B cell (primary cell): Measurements from ENCODE around the gene TTLL8. TPM values are rescaled to one million over a fixed set of nuclear protein-coding genes. Genes with fewer than 3 reads are reported as not detected.
"Not testable (repeated sequence)": the region's sequence is repeated elsewhere in the genome, so short reads cannot be mapped to it uniquely, and the experiment has no call there.

ENCODE experiments used
- ATAC-seq: fragments of 200-7000 bp; cut with Tn5 transposase; one replicate; pipeline ENCODE4 v1.10.0; 2021; ENCODE audit warnings: low read depth, mild to moderate bottlenecking, moderate number of reproducible peaks, moderate library complexity
- CTCF ChIA-PET: fragments of 350-600 bp; sonication (Branson Sonifier 250); formaldehyde crosslinking; loops from one replicate; lab custom pipeline; 2021; ENCODE audit warnings: antibody characterized with exemption, inconsistent platforms; lab: Charles Lee
- POLR2A ChIA-PET: fragments of 350-600 bp; sonication (Branson Sonifier 250); formaldehyde crosslinking; loops from one replicate; lab custom pipeline; 2021; ENCODE audit warnings: antibody characterized with exemption; lab: Charles Lee
- DNase-seq: peaks from one replicate; pipeline ENCODE4 v3.0.0; 2013
- H2AFZ ChIP-seq: 2 replicates; pipeline ENCODE4 v1.6.1; 2012; ENCODE audit warnings: mild to moderate bottlenecking, low read depth, low read length; ENCODE audit not compliant: insufficient read depth, poor library complexity, severe bottlenecking
- H3K27ac ChIP-seq, 2 donors: 1 replicate in 1 of 2; 2 replicates in 1 of 2; pipeline ENCODE4 v1.5.1; 2012 to 2013; ENCODE audit warnings: low read length in 2 of 2, mild to moderate bottlenecking in 2 of 2, moderate library complexity in 1 of 2
- H3K27me3 ChIP-seq, 4 experiments: fragments of 200-600 bp in 1 of 4; sonication (generic) in 1 of 4; replicated peaks in 1 of 4; 1 replicate in 2 of 4; 2 replicates in 2 of 4; pipeline versions ENCODE4 v1.6.1 to v1.7.0; 2013 to 2016; ENCODE audit warnings: low read length in 3 of 4, mild to moderate bottlenecking in 2 of 4, mixed read lengths in 1 of 4, moderate library complexity in 1 of 4; ENCODE audit not compliant: insufficient read depth in 4 of 4, control insufficient read depth in 3 of 4; ENCODE audit errors: control extremely low read depth in 1 of 4
- H3K36me3 ChIP-seq, 2 experiments: replicated peaks in 1 of 2; 1 replicate in 1 of 2; 2 replicates in 1 of 2; pipeline versions ENCODE4 v1.6.1 to v1.7.1; 2013; ENCODE audit warnings: low read length in 1 of 2; ENCODE audit not compliant: insufficient read depth in 2 of 2, control insufficient read depth in 1 of 2; ENCODE audit errors: control extremely low read depth in 1 of 2, extremely low read depth in 1 of 2
- H3K4me1 ChIP-seq, 2 donors: fragments of 200-600 bp in 1 of 2; sonication (generic) in 1 of 2; 1 replicate in 1 of 2; 2 replicates in 1 of 2; pipeline versions ENCODE4 v1.5.1 to v1.6.1; 2013 to 2017; ENCODE audit warnings: low read length in 2 of 2; ENCODE audit not compliant: control insufficient read depth in 2 of 2, insufficient read depth in 2 of 2
- H3K4me2 ChIP-seq: replicated peaks from 2 replicates; pipeline ENCODE3; 2012; ENCODE audit warnings: mild to moderate bottlenecking, low read depth, low read length; ENCODE audit not compliant: poor library complexity, severe bottlenecking
- H3K4me3 ChIP-seq, 5 experiments: fragments of 200-600 bp in 1 of 5; sonication (generic) in 1 of 5; 1 replicate in 3 of 5; 2 replicates in 2 of 5; pipeline versions ENCODE4 v1.5.1 to v1.7.0; 2011 to 2016; ENCODE audit warnings: low read length in 4 of 5, mild to moderate bottlenecking in 4 of 5, low read depth in 2 of 5, control low read depth in 1 of 5, moderate library complexity in 1 of 5; ENCODE audit not compliant: insufficient read depth in 1 of 5; ENCODE audit errors: control extremely low read depth in 1 of 5, extremely low read depth in 1 of 5
- H3K79me2 ChIP-seq: fragments of 200-600 bp; sonication (generic); one replicate; pipeline ENCODE4 v1.6.0; 2016; ENCODE audit warnings: low read length; ENCODE audit not compliant: control insufficient read depth, insufficient read depth
- H3K9ac ChIP-seq: fragments of 200-600 bp; sonication (generic); 2 replicates; pipeline ENCODE4 v1.6.1; 2017; ENCODE audit warnings: mild to moderate bottlenecking, low read length, moderate library complexity
- H3K9me3 ChIP-seq, 3 donors: one replicate each; pipeline versions ENCODE4 v1.6.1 to v1.7.1; 2013; ENCODE audit warnings: low read length in 2 of 3; ENCODE audit not compliant: control insufficient read depth in 2 of 3, insufficient read depth in 1 of 3; ENCODE audit errors: control extremely low read depth in 1 of 3
- H4K20me1 ChIP-seq: 2 replicates; pipeline ENCODE4 v1.6.0; 2012; ENCODE audit warnings: mild to moderate bottlenecking, low read length; ENCODE audit not compliant: insufficient read depth, control insufficient read depth, poor library complexity, severe bottlenecking
- H3K27ac Mint-ChIP-seq: one replicate; pipeline ENCODE4 v1.8.0; 2021; ENCODE audit warnings: mixed read lengths
- H3K27me3 Mint-ChIP-seq: one replicate; pipeline ENCODE4 v1.8.0; 2021; ENCODE audit warnings: mixed read lengths
- H3K4me1 Mint-ChIP-seq: one replicate; pipeline ENCODE4 v1.8.0; 2021; ENCODE audit warnings: mixed read lengths
- H3K4me3 Mint-ChIP-seq: one replicate; pipeline ENCODE4 v1.8.0; 2021; ENCODE audit warnings: mixed read lengths
- H3K9me3 Mint-ChIP-seq: one replicate; pipeline ENCODE4 v1.8.0; 2022; ENCODE audit warnings: mixed read lengths; ENCODE audit not compliant: insufficient read depth
- EZH2 ChIP-seq: IDR thresholded peaks from 2 replicates; pipeline ENCODE4 v1.6.1; 2012; ENCODE audit warnings: borderline replicate concordance, low read depth, mild to moderate bottlenecking, moderate library complexity, low read length; ENCODE audit not compliant: insufficient read depth, poor library complexity, severe bottlenecking
- WGBS: methylation state at CpG from one replicate; pipeline ENCODE4 v1.1.5; 2013; ENCODE audit warnings: missing lambda C conversion rate; ENCODE audit not compliant: insufficient coverage; 5-methylcytosine and 5-hydroxymethylcytosine counted together
- intact Hi-C: fragments of 100-400 bp; cut with micrococcal nuclease; formaldehyde crosslinking; loops from one replicate; pipeline ENCODE4 v1.10.0; 2022
- polyA plus RNA-seq: library from polyadenylated mRNA; depleted of rRNA; stranded (reverse); fragments of >200 nt; gene quantifications from 2 replicates; pipeline ENCODE4 v1.2.3, GENCODE V29; 2012
- total RNA-seq, 2 donors: library from RNA; stranded (reverse); fragments of 120-200 nt in 1 of 2; gene quantifications; 1 replicate in 1 of 2; 2 replicates in 1 of 2; pipeline versions ENCODE4 v1.2.3 to v1.2.4, GENCODE V29; 2013 to 2022
- TF ChIP-seq, protein P1 (sequence below): fragments of 200-600 bp; IDR thresholded peaks from one replicate; pipeline ENCODE4 v1.8.0; 2022; ENCODE audit warnings: antibody characterized with exemption, mild to moderate bottlenecking

The TTLL8 gene
- total and polyA plus RNA-seq, 2 donors (not counting 1 experiment from before 2014, with no cell fraction given), result not detected

DNA sequence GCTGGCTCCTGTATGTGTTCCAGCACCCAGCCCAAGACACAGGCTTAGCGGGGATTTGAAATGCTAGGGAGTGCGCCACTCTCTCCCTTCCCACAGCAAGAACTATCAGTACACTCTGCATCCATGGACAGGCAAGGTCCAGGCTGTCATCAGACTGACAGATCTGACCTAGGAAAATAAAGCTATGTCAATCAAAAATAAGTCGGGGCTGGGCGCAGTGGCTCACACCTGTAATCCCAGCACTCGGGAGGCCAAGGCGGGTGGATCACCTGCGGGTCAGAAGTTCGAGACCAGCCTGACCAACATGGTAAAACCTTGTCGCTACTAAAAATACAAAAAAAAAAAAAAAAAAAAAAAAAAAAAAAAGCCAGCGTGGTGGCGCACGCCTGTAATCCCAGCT, 30.0 kb upstream of the TTLL8 start:
- no peaks in the 10 kb centered on the region for H3K4me1 ChIP-seq
- no peak overlapping the region for H3K4me3 Mint-ChIP-seq
- H3K27ac Mint-ChIP-seq, result no peak overlapping the region
- H2AFZ ChIP-seq, result no peak overlapping the region
- H3K4me1 Mint-ChIP-seq, result peaks cover 3% of the 10 kb centered on the region
- no peak overlapping the region for H3K27ac ChIP-seq
- intact Hi-C loops, result no loop called here
- H4K20me1 ChIP-seq, result no peaks in the 10 kb centered on the region
- peaks cover 3% of the 10 kb centered on the region for H3K9me3 Mint-ChIP-seq
- no peak overlapping the region for H3K4me3 ChIP-seq
- H3K4me2 ChIP-seq, result no peak overlapping the region
- WGBS, result 95% methylated on average over 4 of the region's 12 CpGs
- peaks cover 0 to 38% (median 15%) of the 10 kb centered on the region in 3 donors for H3K9me3 ChIP-seq
- ChIA-PET POLR2A (no interaction called here), CTCF (no interaction called here)
- H3K9ac ChIP-seq, result no peak overlapping the region
- peaks cover 19% of the 10 kb centered on the region for H3K27me3 Mint-ChIP-seq
- H3K27me3 ChIP-seq, result peaks cover 0 to 31% (median 8%) of the 10 kb centered on the region in 4 experiments
- no peak for ATAC-seq
- no peak for DNase-seq
- no peaks in the 10 kb centered on the region for H3K36me3 ChIP-seq
- TF ChIP-seq, protein P1, sequence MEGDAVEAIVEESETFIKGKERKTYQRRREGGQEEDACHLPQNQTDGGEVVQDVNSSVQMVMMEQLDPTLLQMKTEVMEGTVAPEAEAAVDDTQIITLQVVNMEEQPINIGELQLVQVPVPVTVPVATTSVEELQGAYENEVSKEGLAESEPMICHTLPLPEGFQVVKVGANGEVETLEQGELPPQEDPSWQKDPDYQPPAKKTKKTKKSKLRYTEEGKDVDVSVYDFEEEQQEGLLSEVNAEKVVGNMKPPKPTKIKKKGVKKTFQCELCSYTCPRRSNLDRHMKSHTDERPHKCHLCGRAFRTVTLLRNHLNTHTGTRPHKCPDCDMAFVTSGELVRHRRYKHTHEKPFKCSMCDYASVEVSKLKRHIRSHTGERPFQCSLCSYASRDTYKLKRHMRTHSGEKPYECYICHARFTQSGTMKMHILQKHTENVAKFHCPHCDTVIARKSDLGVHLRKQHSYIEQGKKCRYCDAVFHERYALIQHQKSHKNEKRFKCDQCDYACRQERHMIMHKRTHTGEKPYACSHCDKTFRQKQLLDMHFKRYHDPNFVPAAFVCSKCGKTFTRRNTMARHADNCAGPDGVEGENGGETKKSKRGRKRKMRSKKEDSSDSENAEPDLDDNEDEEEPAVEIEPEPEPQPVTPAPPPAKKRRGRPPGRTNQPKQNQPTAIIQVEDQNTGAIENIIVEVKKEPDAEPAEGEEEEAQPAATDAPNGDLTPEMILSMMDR, result no peak
- TF ChIP-seq EZH2, result no peak
- H3K79me2 ChIP-seq, result no peaks in the 10 kb centered on the region

DNA sequence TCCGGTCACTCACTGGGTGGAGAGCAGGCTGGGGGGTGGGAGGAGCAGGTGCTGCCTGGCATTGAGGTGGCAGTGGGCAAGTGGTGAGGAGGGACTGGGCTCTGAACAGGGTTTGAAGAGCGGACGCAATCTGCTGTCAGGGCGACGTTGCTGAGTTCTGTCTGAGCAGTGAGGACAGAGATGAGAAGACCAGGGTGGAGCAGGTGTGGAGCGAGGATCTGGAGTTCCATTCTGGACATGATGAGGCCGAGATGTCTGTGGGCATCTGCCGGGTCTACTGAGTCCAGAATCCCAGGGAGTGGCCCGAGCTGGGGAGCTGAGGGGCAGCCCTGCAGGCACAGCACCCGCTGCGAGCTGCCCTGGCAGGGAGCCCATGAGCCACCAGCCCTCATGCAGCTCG, 29.5 kb upstream of the TTLL8 start:
- H3K4me1 Mint-ChIP-seq, result peaks cover 3% of the 10 kb centered on the region
- H3K9me3 ChIP-seq, result peaks cover 0 to 38% (median 15%) of the 10 kb centered on the region in 3 donors
- H3K4me2 ChIP-seq, result no peak overlapping the region
- DNase-seq (no peak), ATAC-seq (no peak)
- 95% methylated on average over 12 of the region's 12 CpGs for WGBS
- H3K9me3 Mint-ChIP-seq, result peaks cover 3% of the 10 kb centered on the region
- H3K4me3 Mint-ChIP-seq, result no peak overlapping the region
- no peak overlapping the region for H3K9ac ChIP-seq
- peaks cover 0 to 35% (median 8%) of the 10 kb centered on the region in 4 experiments for H3K27me3 ChIP-seq
- H2AFZ ChIP-seq, result no peak overlapping the region
- no peak overlapping the region for H3K27ac ChIP-seq
- no peaks in the 10 kb centered on the region for H4K20me1 ChIP-seq
- intact Hi-C loops, result no loop called here
- H3K27me3 Mint-ChIP-seq, result peaks cover 24% of the 10 kb centered on the region
- TF ChIP-seq, protein P1, result no peak
- TF ChIP-seq EZH2, result no peak
- CTCF ChIA-PET, result no interaction called here
- no peaks in the 10 kb centered on the region for H3K4me1 ChIP-seq
- no peak overlapping the region for H3K4me3 ChIP-seq
- POLR2A ChIA-PET, result no interaction called here
- no peak overlapping the region for H3K27ac Mint-ChIP-seq
- H3K79me2 ChIP-seq, result no peaks in the 10 kb centered on the region
- no peaks in the 10 kb centered on the region for H3K36me3 ChIP-seq

DNA sequence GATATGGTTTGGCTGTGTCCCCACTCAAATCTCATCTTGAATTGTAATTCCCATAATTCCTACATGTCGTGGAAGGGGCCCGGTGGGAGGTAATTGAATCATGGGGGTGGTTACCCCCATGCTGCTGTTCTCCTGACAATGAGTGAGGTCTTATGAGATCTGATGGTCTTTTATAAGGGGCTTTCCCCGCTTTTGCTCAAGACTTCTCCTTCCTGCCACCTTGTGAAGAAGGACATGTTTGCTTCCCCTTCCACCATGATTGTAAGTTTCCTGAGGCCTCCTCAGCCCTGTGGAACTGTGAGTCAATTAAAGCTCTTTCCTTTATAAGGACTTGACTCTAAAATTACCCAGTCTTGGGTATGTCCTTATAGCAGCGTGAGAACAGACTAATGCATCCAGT, 28.9 kb upstream of the TTLL8 start:
- H3K79me2 ChIP-seq, intact Hi-C loops, H3K9me3 Mint-ChIP-seq, H3K9ac ChIP-seq, DNase-seq, H4K20me1 ChIP-seq, H3K4me2 ChIP-seq, H3K27ac ChIP-seq, H3K4me3 ChIP-seq, POLR2A ChIA-PET, H3K4me1 Mint-ChIP-seq, ATAC-seq, H3K27ac Mint-ChIP-seq, H3K36me3 ChIP-seq, H3K4me1 ChIP-seq, H3K4me3 Mint-ChIP-seq, H2AFZ ChIP-seq, CTCF ChIA-PET: not testable (repeated sequence)
- H3K27me3 ChIP-seq, result peaks cover 0 to 35% (median 8%) of the 10 kb centered on the region in 4 experiments
- no CpG with 5 or more reads among the region's 4 CpGs for WGBS
- peaks cover 0 to 38% (median 15%) of the 10 kb centered on the region in 3 donors for H3K9me3 ChIP-seq
- peaks cover 25% of the 10 kb centered on the region for H3K27me3 Mint-ChIP-seq
